ENCODE data around the gene AMACR. TPM values are rescaled to one million over a fixed set of nuclear protein-coding genes. Genes with fewer than 3 reads are reported as not detected.

The AMACR gene
- total and polyA plus RNA-seq, 2 experiments from 2014 or later, result 6.7 to 12.6 TPM

GRCh38 chr5:33938507-33938796 is 69.4 kb downstream of the AMACR start:
- no peak for TF ChIP-seq JUNB (IDR thresholded peaks at IDR 0.05; ENCODE audit: unreplicated experiment)
- no peak for TF ChIP-seq CREB1 (CRISPR knock-in tag; IDR thresholded peaks at IDR 0.05; ENCODE audit: low read depth)
- TF ChIP-seq REST (IDR thresholded peaks at IDR 0.05; ENCODE audit: unreplicated experiment), result no peak
- TF ChIP-seq EZH2 (IDR thresholded peaks at IDR 0.05; ENCODE audit: low read depth, unreplicated experiment), result no peak
- TF ChIP-seq ZNF331 (CRISPR knock-in tag; IDR thresholded peaks at IDR 0.05; ENCODE audit: low read depth), result no peak
- TF ChIP-seq EZH2phosphoT487 (IDR thresholded peaks at IDR 0.05; ENCODE audit: unreplicated experiment), result no peak
- TF ChIP-seq POLR2AphosphoS5 (IDR thresholded peaks at IDR 0.05; ENCODE audit: low read depth), result no peak
- no peak for TF ChIP-seq NANOG (IDR thresholded peaks at IDR 0.05; ENCODE audit: borderline replicate concordance)
- no peak for TF ChIP-seq ZNF462 (CRISPR knock-in tag; IDR thresholded peaks at IDR 0.05)
- TF ChIP-seq ZNF114 (CRISPR knock-in tag; IDR thresholded peaks at IDR 0.05), result no peak
- no peak for TF ChIP-seq STAT1 (IDR thresholded peaks at IDR 0.05; ENCODE audit: unreplicated experiment)
- no peak for TF ChIP-seq CTCF (conservative IDR thresholded peaks at IDR 0.05; ENCODE audit: low read depth in 2 of 2)
- Histone ChIP-seq H3K4me3 (no peak overlapping the region), H3K27ac (ENCODE audit: low read depth) (no peak overlapping the region), H3F3A (replicated peaks; ENCODE audit: low read depth) (no peaks in the 10 kb centered on the region), H3K9me2 (ENCODE audit: insufficient read depth) (no peaks in the 10 kb centered on the region), H3K79me2 (replicated peaks; ENCODE audit: insufficient read depth) (no peaks in the 10 kb centered on the region), H2AFZ (no peak overlapping the region), H3K27me3 (ENCODE audit: insufficient read depth) (peaks cover 15% of the 10 kb centered on the region), H3K4me2 (no peak overlapping the region), H4K20me1 (replicated peaks; ENCODE audit: insufficient read depth) (no peaks in the 10 kb centered on the region), H3K36me3 (ENCODE audit: insufficient read depth) (no peaks in the 10 kb centered on the region), H3K4me1 (ENCODE audit: insufficient read depth) (no peaks in the 10 kb centered on the region)
- Mint-ChIP-seq H3K4me1 (peaks cover 19% of the 10 kb centered on the region), H3K9me3 (no peaks in the 10 kb centered on the region), H3K4me3 (no peak overlapping the region), H3K27ac (no peak overlapping the region), H3K27me3 (ENCODE audit: insufficient read depth, low read depth, poor library complexity) (peaks cover 22% of the 10 kb centered on the region), H3K36me3 (ENCODE audit: low read depth) (no peaks in the 10 kb centered on the region)
- no peak for DNase-seq (ENCODE audit: low spot score)
- ATAC-seq, result no peak
